Renal pelvis (tissue), 4 donors: ENCODE results near the gene GDPD4. TPM values are rescaled to one million over a fixed set of nuclear protein-coding genes. Genes with fewer than 3 reads are reported as not detected.
A peak's percentile ranks its signal among the peaks of the same experiment; 100 is the strongest.

Source experiments
- DNase-seq: peaks from one replicate; pipeline ENCODE4 v3.0.0-alpha.2; 2013
- polyA plus RNA-seq, 3 donors: library from polyadenylated mRNA; unstranded; fragments of 120-200 nt; gene quantifications; one replicate each; pipeline ENCODE4 v1.2.1, GENCODE V29; 2013; ENCODE audit not compliant: insufficient read length in 3 of 3

GDPD4 gene
- polyA plus RNA-seq, 3 donors = 0.27 to 1.4 TPM; not detected in 1

GRCh38 chr11:77175021-77175842, 126.3 kb downstream of the GDPD4 start:
- no peak for DNase-seq

DNA sequence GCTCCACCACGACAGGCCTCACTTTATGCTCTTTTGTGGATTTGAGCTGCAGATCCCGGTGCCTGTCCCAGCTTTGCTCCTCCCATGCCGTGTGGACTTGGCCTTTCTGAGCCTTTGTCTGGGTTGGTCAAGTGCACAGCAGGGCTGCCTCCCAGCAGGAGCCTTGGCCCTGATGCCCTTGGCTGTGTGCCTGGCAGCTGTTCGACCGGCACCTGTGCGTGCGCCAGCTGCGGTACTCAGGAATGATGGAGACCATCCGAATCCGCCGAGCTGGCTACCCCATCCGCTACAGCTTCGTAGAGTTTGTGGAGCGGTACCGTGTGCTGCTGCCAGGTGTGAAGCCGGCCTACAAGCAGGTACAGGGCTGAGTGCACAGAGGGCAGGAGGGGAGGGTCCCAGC, 126.9 kb downstream of the GDPD4 start:
- DNase-seq = no peak

DNA sequence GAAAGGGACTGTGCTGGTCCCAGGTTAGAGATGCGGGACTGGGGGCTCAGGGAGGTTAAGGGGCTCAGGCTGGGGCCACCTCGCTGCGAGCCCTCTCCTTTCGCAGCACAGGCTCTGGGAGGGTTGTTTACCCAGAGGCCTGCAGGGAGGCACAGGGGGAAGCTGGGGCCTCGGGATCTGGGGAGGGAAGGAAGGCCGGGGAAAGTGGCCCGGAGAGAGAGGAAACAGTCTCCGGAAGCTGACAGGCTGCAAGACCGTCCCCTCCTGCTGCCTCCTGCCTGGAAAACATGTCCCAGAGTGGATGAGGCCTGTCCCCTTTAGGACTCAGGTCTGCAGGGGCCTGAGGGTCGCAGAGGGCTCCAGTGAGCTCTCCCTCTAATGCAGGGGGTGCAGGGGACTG, 128.0 kb downstream of the GDPD4 start:
- DNase-seq = no peak

- DNase-seq = no peak
These were observed 128.9 kb downstream of the GDPD4 start for GRCh38 chr11:77172666-77172982.

DNA sequence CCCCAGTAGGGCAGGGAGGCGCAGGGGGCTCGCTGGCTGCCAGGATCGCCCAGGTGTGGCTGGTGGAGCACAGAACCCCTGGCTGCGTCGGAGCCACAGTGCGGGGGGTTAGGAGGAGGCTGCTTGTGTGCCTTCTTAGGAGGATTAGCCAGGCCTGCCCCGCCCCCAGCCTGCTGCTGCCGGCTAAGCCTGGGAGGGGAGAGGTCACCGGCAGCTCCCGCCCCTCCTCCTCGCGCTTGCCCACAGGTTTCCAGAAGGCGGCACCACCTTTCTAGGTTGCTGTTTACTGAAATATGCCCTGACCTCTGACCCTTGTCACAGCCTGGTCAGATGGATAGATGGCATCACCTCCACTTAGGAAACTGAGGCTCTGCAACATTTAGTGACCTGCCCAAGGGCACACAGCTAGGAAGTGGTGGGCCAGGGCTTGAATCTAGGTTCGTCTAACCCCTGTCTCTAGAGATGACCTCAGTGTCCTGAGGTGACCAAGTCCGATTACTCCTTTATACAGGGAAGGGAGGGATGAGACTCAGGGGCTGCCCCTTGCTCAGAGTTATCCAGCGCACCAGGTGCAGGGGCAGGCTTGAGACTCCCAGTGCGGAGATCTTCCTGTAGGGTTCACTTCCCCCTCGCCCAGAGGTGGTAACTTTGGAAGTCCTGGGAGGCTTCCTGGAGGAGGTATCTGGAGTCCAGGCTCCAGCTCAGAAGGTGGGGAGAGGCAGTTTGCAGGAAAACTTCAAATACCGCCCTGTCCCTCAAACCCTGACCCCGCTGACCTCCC, 129.4 kb downstream of the GDPD4 start:
- DNase-seq = peak; percentile 19

- no peak for DNase-seq
These were observed 130.2 kb downstream of the GDPD4 start for GRCh38 chr11:77171254-77171653.

GRCh38 chr11:77170107-77170506, 131.4 kb downstream of the GDPD4 start:
- peak; percentile 15 for DNase-seq

DNA sequence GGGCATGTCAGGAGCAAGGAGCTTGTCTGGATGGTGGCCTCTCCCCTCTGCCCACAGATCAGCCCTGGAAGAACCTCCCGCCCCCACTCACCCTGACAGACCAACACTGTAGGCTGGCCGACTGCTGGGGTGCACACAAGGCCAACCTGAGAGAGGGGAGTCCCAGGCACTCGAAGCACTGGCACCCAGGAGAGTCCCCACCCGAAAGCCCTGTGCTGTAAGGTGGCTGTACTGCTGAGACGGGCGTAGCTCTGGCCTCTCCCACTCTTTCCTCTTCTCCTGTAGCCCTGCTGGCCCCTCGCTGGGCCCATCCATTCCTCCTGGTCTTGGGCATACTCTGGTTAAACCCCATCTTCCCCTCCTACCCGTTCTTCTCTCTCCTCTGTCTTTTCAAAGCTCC, 133.7 kb downstream of the GDPD4 start:
- DNase-seq = no peak

DNA sequence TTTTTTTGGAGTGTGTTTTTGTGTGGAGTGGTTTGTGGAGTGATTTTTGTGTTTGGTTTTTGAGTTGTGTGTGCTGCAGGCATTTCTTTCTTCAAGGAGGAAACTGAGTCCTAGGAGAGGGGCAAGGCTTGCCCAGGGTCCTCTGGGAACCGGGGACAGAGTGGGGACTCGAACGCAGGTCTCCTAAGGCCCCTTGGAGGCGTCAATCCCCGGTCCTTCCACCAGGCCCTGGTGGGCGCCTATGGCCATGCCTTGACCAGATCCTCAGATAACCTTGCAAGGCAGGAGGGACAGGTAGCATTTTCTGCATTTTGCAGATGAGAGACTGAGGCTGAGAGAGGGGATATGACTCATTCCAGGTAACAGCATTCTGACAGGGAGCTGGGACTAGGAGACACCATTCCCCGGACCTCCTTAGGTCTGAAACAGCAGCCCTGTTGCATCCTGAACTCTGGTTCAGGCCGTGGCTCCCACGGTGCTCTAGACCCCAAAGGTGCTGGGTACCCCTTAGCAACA, 134.3 kb downstream of the GDPD4 start:
- DNase-seq = no peak

Other genes with a start within 250 kb of the GDPD4 start
- gene CAPN5, start 234.7 kb downstream of the GDPD4 start, polyA plus RNA-seq = 10 to 100 TPM; 30.0 to 34.0 (median 30.5) TPM
- gene OMP, start 198.8 kb downstream of the GDPD4 start, polyA plus RNA-seq = 1 to 10 TPM in 1 of 3 donors, under 1 TPM in 2; 0.17 to 1.1 (median 0.36) TPM
- 1 to 10 TPM; 2.9 to 4.0 (median 3.3) TPM for gene MYO7A, start 173.4 kb downstream of the GDPD4 start, polyA plus RNA-seq
- gene PAK1, start 172.4 kb upstream of the GDPD4 start, polyA plus RNA-seq = 10 to 100 TPM; 81.5 to 98.1 (median 96.6) TPM